ENCODE measurements around the gene SNAPC2.

DNA sequence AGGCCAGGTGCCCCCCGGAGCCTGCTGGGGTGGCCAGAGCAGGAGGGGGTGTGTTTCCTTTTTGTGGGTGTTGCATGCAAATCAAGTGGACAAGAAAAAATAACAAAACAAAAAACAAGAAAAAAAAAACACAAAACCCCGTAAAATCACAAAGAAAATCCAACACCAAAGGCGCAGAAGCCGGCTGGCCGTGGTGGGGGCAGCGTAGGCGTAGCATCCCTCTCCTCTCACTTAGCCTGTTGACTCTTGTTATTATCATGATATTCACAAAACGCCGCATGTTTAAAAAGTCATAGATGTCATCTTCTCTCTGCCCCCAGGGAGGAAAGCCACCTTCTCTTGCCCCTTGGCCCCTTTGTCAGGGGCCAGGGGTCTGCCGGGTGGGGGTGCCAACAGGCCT, 6.5 kb upstream of the SNAPC2 start:
- TF ChIP-seq, protein P1, sequence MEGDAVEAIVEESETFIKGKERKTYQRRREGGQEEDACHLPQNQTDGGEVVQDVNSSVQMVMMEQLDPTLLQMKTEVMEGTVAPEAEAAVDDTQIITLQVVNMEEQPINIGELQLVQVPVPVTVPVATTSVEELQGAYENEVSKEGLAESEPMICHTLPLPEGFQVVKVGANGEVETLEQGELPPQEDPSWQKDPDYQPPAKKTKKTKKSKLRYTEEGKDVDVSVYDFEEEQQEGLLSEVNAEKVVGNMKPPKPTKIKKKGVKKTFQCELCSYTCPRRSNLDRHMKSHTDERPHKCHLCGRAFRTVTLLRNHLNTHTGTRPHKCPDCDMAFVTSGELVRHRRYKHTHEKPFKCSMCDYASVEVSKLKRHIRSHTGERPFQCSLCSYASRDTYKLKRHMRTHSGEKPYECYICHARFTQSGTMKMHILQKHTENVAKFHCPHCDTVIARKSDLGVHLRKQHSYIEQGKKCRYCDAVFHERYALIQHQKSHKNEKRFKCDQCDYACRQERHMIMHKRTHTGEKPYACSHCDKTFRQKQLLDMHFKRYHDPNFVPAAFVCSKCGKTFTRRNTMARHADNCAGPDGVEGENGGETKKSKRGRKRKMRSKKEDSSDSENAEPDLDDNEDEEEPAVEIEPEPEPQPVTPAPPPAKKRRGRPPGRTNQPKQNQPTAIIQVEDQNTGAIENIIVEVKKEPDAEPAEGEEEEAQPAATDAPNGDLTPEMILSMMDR (IDR thresholded peaks at IDR 0.05; ENCODE audit: low read depth, low read length) = no peak
- TF ChIP-seq POLR2A (IDR thresholded peaks at IDR 0.05; ENCODE audit: extremely low read depth, insufficient read length) (no peak), MYC (IDR thresholded peaks at IDR 0.05; ENCODE audit: low read depth, low read length) (no peak)
- TF ChIP-seq, protein P2, sequence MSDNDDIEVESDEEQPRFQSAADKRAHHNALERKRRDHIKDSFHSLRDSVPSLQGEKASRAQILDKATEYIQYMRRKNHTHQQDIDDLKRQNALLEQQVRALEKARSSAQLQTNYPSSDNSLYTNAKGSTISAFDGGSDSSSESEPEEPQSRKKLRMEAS (IDR thresholded peaks at IDR 0.05; ENCODE audit: low read depth, low read length) = no peak

Measured in NB4 (cell line).